CD14-positive monocyte (primary cell): Measurements from ENCODE around the gene TNFAIP8L2. TPM values are rescaled to one million over a fixed set of nuclear protein-coding genes. Genes with fewer than 3 reads are reported as not detected.

Experiments
- DNase-seq, 3 donors: peaks; one replicate each; pipeline ENCODE4 v3.0.0-alpha.2; 2011 to 2022
- H2AFZ ChIP-seq: 2 replicates; pipeline ENCODE4 v1.6.0; 2012; ENCODE audit warnings: mild to moderate bottlenecking, low read depth, low read length, inconsistent platforms; ENCODE audit not compliant: insufficient read depth, poor library complexity, severe bottlenecking
- H3K27ac ChIP-seq, 2 donors: 1 replicate in 1 of 2; 2 replicates in 1 of 2; pipeline ENCODE4 v1.5.1; 2012 to 2013; ENCODE audit warnings: low read length in 2 of 2, control low read depth in 1 of 2, inconsistent platforms in 1 of 2, low read depth in 1 of 2, mild to moderate bottlenecking in 1 of 2
- H3K27me3 ChIP-seq, 2 donors: one replicate each; pipeline versions ENCODE4 v1.6.0 to v1.6.1; 2011 to 2013; ENCODE audit warnings: low read length in 2 of 2; ENCODE audit not compliant: control insufficient read depth in 2 of 2, insufficient read depth in 2 of 2
- H3K36me3 ChIP-seq, 2 donors: replicated peaks in 1 of 2; 1 replicate in 1 of 2; 2 replicates in 1 of 2; pipeline versions ENCODE4 v1.5.1 to v1.6.1; 2012 to 2013; ENCODE audit warnings: low read length in 2 of 2, control low read depth in 1 of 2, inconsistent platforms in 1 of 2, mild to moderate bottlenecking in 1 of 2; ENCODE audit not compliant: insufficient read depth in 2 of 2, control insufficient read depth in 1 of 2
- H3K4me1 ChIP-seq, 2 donors: 1 replicate in 1 of 2; 2 replicates in 1 of 2; pipeline versions ENCODE4 v1.5.1 to v1.6.1; 2012 to 2013; ENCODE audit warnings: low read length in 2 of 2, control low read depth in 1 of 2, inconsistent platforms in 1 of 2, mild to moderate bottlenecking in 1 of 2, moderate library complexity in 1 of 2; ENCODE audit not compliant: insufficient read depth in 2 of 2, control insufficient read depth in 1 of 2
- H3K4me2 ChIP-seq: replicated peaks from 2 replicates; pipeline ENCODE3; 2012; ENCODE audit warnings: low read length, moderate library complexity, mild to moderate bottlenecking; ENCODE audit not compliant: poor library complexity, severe bottlenecking; ENCODE audit errors: extremely low read depth
- H3K4me3 ChIP-seq, 3 experiments: fragments of 200-600 bp in 1 of 3; sonication (generic) in 1 of 3; replicated peaks in 1 of 3; 1 replicate in 2 of 3; 2 replicates in 1 of 3; pipeline ENCODE4 v1.5.1; 2011 to 2013; ENCODE audit warnings: low read length in 3 of 3, mild to moderate bottlenecking in 3 of 3, control low read depth in 2 of 3, low read depth in 2 of 3, inconsistent platforms in 1 of 3, moderate library complexity in 1 of 3
- H3K79me2 ChIP-seq: 2 replicates; pipeline ENCODE4 v1.6.0; 2012; ENCODE audit warnings: mild to moderate bottlenecking, control low read depth, inconsistent platforms, low read length, moderate library complexity; ENCODE audit not compliant: insufficient read depth
- H3K9ac ChIP-seq: 2 replicates; pipeline ENCODE4 v1.6.0; 2017; ENCODE audit warnings: low read length, mild to moderate bottlenecking; ENCODE audit not compliant: insufficient read depth, poor library complexity, severe bottlenecking
- H3K9me3 ChIP-seq, 2 donors: replicated peaks in 1 of 2; 1 replicate in 1 of 2; 2 replicates in 1 of 2; pipeline versions ENCODE4 v1.5.1 to v1.6.1; 2012 to 2013; ENCODE audit warnings: low read length in 2 of 2, control low read depth in 1 of 2; ENCODE audit not compliant: control insufficient read depth in 1 of 2, insufficient read depth in 1 of 2
- H4K20me1 ChIP-seq: 2 replicates; pipeline ENCODE4 v1.6.0; 2012; ENCODE audit warnings: mild to moderate bottlenecking, low read length, control low read depth, moderate library complexity; ENCODE audit not compliant: insufficient read depth
- H3K27ac Mint-ChIP-seq, 7 donors: one replicate each; pipeline ENCODE4 v1.8.0; 2020; ENCODE audit warnings: mild to moderate bottlenecking in 7 of 7, mixed read lengths in 7 of 7, moderate library complexity in 6 of 7, inconsistent platforms in 2 of 7
- H3K27me3 Mint-ChIP-seq, 3 donors: one replicate each; pipeline ENCODE4 v1.8.0; 2021 to 2022; ENCODE audit warnings: low read depth in 3 of 3, mild to moderate bottlenecking in 3 of 3, mixed read lengths in 3 of 3, moderate library complexity in 3 of 3, inconsistent platforms in 1 of 3
- H3K36me3 Mint-ChIP-seq, 2 donors: one replicate each; pipeline ENCODE4 v1.8.0; 2020; ENCODE audit warnings: mixed read lengths in 2 of 2, inconsistent platforms in 1 of 2, mild to moderate bottlenecking in 1 of 2
- H3K4me1 Mint-ChIP-seq: one replicate; pipeline ENCODE4 v1.8.0; 2020; ENCODE audit warnings: mild to moderate bottlenecking, mixed read lengths
- H3K4me3 Mint-ChIP-seq, 2 donors: one replicate each; pipeline ENCODE4 v1.8.0; 2020; ENCODE audit warnings: mild to moderate bottlenecking in 2 of 2, mixed read lengths in 2 of 2, moderate library complexity in 1 of 2
- H3K9me3 Mint-ChIP-seq, 7 donors: one replicate each; pipeline ENCODE4 v1.8.0; 2020 to 2022; ENCODE audit warnings: mixed read lengths in 7 of 7, mild to moderate bottlenecking in 6 of 7, moderate library complexity in 6 of 7, inconsistent platforms in 2 of 7
- CTCF ChIP-seq: fragments of 200-600 bp; IDR thresholded peaks from one replicate; pipeline ENCODE4 v1.8.0; 2022; ENCODE audit warnings: antibody characterized with exemption, mild to moderate bottlenecking
- WGBS: methylation state at CpG from one replicate; pipeline ENCODE4 v1.1.5; 2013; ENCODE audit warnings: missing lambda C conversion rate; ENCODE audit not compliant: insufficient coverage; 5-methylcytosine and 5-hydroxymethylcytosine counted together
- intact Hi-C, 2 donors: fragments of 100-400 bp; cut with micrococcal nuclease; formaldehyde crosslinking; loops; one replicate each; pipeline versions ENCODE4 v1.15.0 to v1.15.1; 2023
- polyA plus RNA-seq, 3 donors: library from polyadenylated mRNA; depleted of rRNA in 1 of 3; unstranded in 2 of 3; stranded (reverse) in 1 of 3; fragments of 300-500 nt in 2 of 3; fragments of >200 nt in 1 of 3; fragmentation: Illumina TruSeq in 2 of 3; gene quantifications; 1 replicate in 2 of 3; 2 replicates in 1 of 3; pipeline ENCODE4 v1.2.3, GENCODE V29; 2012 to 2021

The TNFAIP8L2 gene
- polyA plus RNA-seq, 3 donors: 50.3 to 104 (median 103) TPM

- peaks cover 10 to 13% of the 10 kb centered on the region in 2 donors for H3K36me3 ChIP-seq
- no peak for TF ChIP-seq CTCF
- peak within 1 kb of the TSS; percentile 80 to 98 (median 93) for H3K4me3 ChIP-seq
- H3K4me1 Mint-ChIP-seq: peaks cover 27% of the 10 kb centered on the region
- H3K9ac ChIP-seq: peak within 1 kb of the TSS; percentile 78
- H3K4me1 ChIP-seq: peaks cover 18 to 23% of the 10 kb centered on the region in 2 donors
- H2AFZ ChIP-seq: peak within 1 kb of the TSS; percentile 87
- H3K27ac ChIP-seq: peak within 1 kb of the TSS; percentile 75 to 83
- WGBS: under 1% methylated on average over 35 of the region's 42 CpGs
- peaks cover 5 to 14% (median 11%) of the 10 kb centered on the region in 3 donors for H3K27me3 Mint-ChIP-seq
- H3K27ac Mint-ChIP-seq: peak within 1 kb of the TSS; percentile 95 to 99 (median 96)
- H3K36me3 Mint-ChIP-seq: peaks cover 17% of the 10 kb centered on the region in 2 donors
- H3K4me2 ChIP-seq: peak within 1 kb of the TSS; percentile 83
- H3K4me3 Mint-ChIP-seq: peak within 1 kb of the TSS; percentile 100
- DNase-seq: peak; percentile 69 to 80 (median 76)
- H3K9me3 Mint-ChIP-seq: peaks cover 0 to 3% (median 0%) of the 10 kb centered on the region in 7 donors
- H3K27me3 ChIP-seq: no peaks in the 10 kb centered on the region
- no peaks in the 10 kb centered on the region for H4K20me1 ChIP-seq
- peaks cover 37% of the 10 kb centered on the region for H3K79me2 ChIP-seq
- H3K9me3 ChIP-seq: no peaks in the 10 kb centered on the region
- intact Hi-C loops: loop anchor here in 1 of 2 donors (5.0 to 10.0 kb wide), 2 partner anchors 157 to 215 kb away; partner anchors contain the start of gene RFX5
These were observed 33.4 kb downstream of the TNFAIP8L2 start, which contains the start of gene VPS72 for GRCh38 chr1:151189637-151190445. TSS of gene VPS72 (minus strand) at chr1:151190197. CDS start at chr1:151190121, 76 bp downstream.

GRCh38 chr1:151192047-151192446, 35.6 kb downstream of the TNFAIP8L2 start:
- Histone ChIP-seq H3K27me3 (peaks cover 0 to 2% of the 10 kb centered on the region in 2 donors), H3K9me3 (no peaks in the 10 kb centered on the region), H2AFZ (no peak overlapping the region), H3K9ac (no peak overlapping the region), H3K36me3 (no peaks in the 10 kb centered on the region), H3K4me2 (no peak overlapping the region), H3K79me2 (peaks cover 31% of the 10 kb centered on the region), H3K27ac (no peak overlapping the region), H4K20me1 (no peaks in the 10 kb centered on the region), H3K4me1 (peaks cover 18 to 23% of the 10 kb centered on the region in 2 donors), H3K4me3 (no peak overlapping the region)
- peaks cover 0 to 3% (median 0%) of the 10 kb centered on the region in 7 donors for H3K9me3 Mint-ChIP-seq
- no peak overlapping the region for H3K4me3 Mint-ChIP-seq
- no peak for DNase-seq
- intact Hi-C loops: loop anchor here in 1 of 2 donors (10.0 kb wide), 1 partner anchor 213 kb away; no protein-coding TSS in a partner anchor
- H3K4me1 Mint-ChIP-seq: peaks cover 28% of the 10 kb centered on the region
- no peak for TF ChIP-seq CTCF
- H3K27me3 Mint-ChIP-seq: peaks cover 7 to 14% (median 11%) of the 10 kb centered on the region in 3 donors
- H3K27ac Mint-ChIP-seq: no peak overlapping the region
- H3K36me3 Mint-ChIP-seq: peaks cover 0 to 2% of the 10 kb centered on the region in 2 donors
- WGBS: 57% methylated on average over 1 of the region's 7 CpGs
